WTC11 (cell line): ENCODE measurements around the gene TMPRSS6. TPM values are rescaled to one million over a fixed set of nuclear protein-coding genes. Genes with fewer than 3 reads are reported as not detected.

Experiments used
- ATAC-seq: fragments of 200-7000 bp; cut with Tn5 transposase; 2 replicates; pipeline ENCODE4 v1.10.0; 2021; ENCODE audit warnings: mild to moderate bottlenecking, moderate library complexity
- CTCF ChIA-PET: fragments of 300-600 bp; sonication (Branson Sonifier 250); formaldehyde crosslinking; loops from one replicate; lab custom pipeline; 2021; ENCODE audit warnings: antibody characterized with exemption; lab: Charles Lee
- POLR2A ChIA-PET: fragments of 350-600 bp; sonication (Branson Sonifier 250); formaldehyde crosslinking; loops from one replicate; lab custom pipeline; 2021; ENCODE audit warnings: antibody characterized with exemption; lab: Charles Lee
- DNase-seq: peaks from one replicate; pipeline ENCODE4 v3.0.0; 2021; ENCODE audit warnings: low spot score
- H3K27ac Mint-ChIP-seq: 2 replicates; pipeline ENCODE4 v1.8.0; 2021; ENCODE audit warnings: mixed read lengths
- H3K27me3 Mint-ChIP-seq: 2 replicates; pipeline ENCODE4 v1.8.0; 2021; ENCODE audit warnings: low read depth, mild to moderate bottlenecking, moderate library complexity, mixed read lengths
- H3K36me3 Mint-ChIP-seq: 2 replicates; pipeline ENCODE4 v1.8.0; 2021; ENCODE audit warnings: mixed read lengths
- H3K4me1 Mint-ChIP-seq: 2 replicates; pipeline ENCODE4 v1.8.0; 2022; ENCODE audit warnings: mixed read lengths
- H3K4me3 Mint-ChIP-seq: 2 replicates; pipeline ENCODE4 v1.8.0; 2021; ENCODE audit warnings: mild to moderate bottlenecking, moderate library complexity, mixed read lengths
- H3K9me3 Mint-ChIP-seq: 2 replicates; pipeline ENCODE4 v1.8.0; 2021; ENCODE audit warnings: mixed read lengths
- ATF1 ChIP-seq: sonication (generic); formaldehyde crosslinking; IDR thresholded peaks from 2 replicates; pipeline ENCODE4 v1.8.1; 2023; ENCODE audit warnings: mild to moderate bottlenecking, moderate library complexity, missing genetic modification reagents
- EMX1 ChIP-seq: fragments of 250-450 bp; sonication (Bioruptor Pico); IDR thresholded peaks from 2 replicates; pipeline ENCODE4 v1.8.0; 2021; ENCODE audit warnings: mild to moderate bottlenecking
- FOXK1 ChIP-seq: sonication (generic); formaldehyde crosslinking; IDR thresholded peaks from 2 replicates; pipeline ENCODE4 v1.8.0; 2022; ENCODE audit warnings: mild to moderate bottlenecking, moderate library complexity, missing genetic modification reagents
- GABPB1 ChIP-seq: sonication (generic); formaldehyde crosslinking; IDR thresholded peaks from 2 replicates; pipeline ENCODE4 v1.8.1; 2023; ENCODE audit warnings: mild to moderate bottlenecking, missing genetic modification reagents
- GTF2I ChIP-seq: fragments of 250-450 bp; sonication (Bioruptor Pico); conservative IDR thresholded peaks from 2 replicates; pipeline ENCODE4 v1.4.0; 2021; ENCODE audit warnings: mild to moderate bottlenecking
- KAT7 ChIP-seq: sonication (generic); formaldehyde crosslinking; IDR thresholded peaks from 2 replicates; pipeline ENCODE4 v1.8.1; 2023; ENCODE audit warnings: missing genetic modification reagents, mild to moderate bottlenecking, borderline replicate concordance
- MXD4 ChIP-seq: fragments of 250-450 bp; sonication (Bioruptor Pico); IDR thresholded peaks from 2 replicates; pipeline ENCODE4 v1.8.0; 2021; ENCODE audit warnings: mild to moderate bottlenecking, moderate library complexity, borderline replicate concordance
- NR2C2 ChIP-seq: sonication (generic); formaldehyde crosslinking; IDR thresholded peaks from 2 replicates; pipeline ENCODE4 v1.8.0; 2022; ENCODE audit warnings: mild to moderate bottlenecking, missing genetic modification reagents
- SMAD3 ChIP-seq: sonication (generic); formaldehyde crosslinking; IDR thresholded peaks from 2 replicates; pipeline ENCODE4 v1.8.0; 2022; ENCODE audit warnings: missing genetic modification reagents, mild to moderate bottlenecking, borderline replicate concordance
- SP1 ChIP-seq: sonication (generic); formaldehyde crosslinking; conservative IDR thresholded peaks from 2 replicates; pipeline ENCODE4 v1.8.1; 2022; ENCODE audit warnings: missing genetic modification reagents
- TCF7 ChIP-seq: sonication (generic); formaldehyde crosslinking; IDR thresholded peaks from 2 replicates; pipeline ENCODE4 v1.8.0; 2022; ENCODE audit warnings: mild to moderate bottlenecking, low read depth, missing genetic modification reagents, moderate library complexity
- ZBTB21 ChIP-seq: sonication (generic); formaldehyde crosslinking; IDR thresholded peaks from 2 replicates; pipeline ENCODE4 v1.8.1; 2023; ENCODE audit warnings: mild to moderate bottlenecking, missing genetic modification reagents, borderline replicate concordance
- ZNF121 ChIP-seq: sonication (generic); formaldehyde crosslinking; IDR thresholded peaks from 2 replicates; pipeline ENCODE4 v1.8.0; 2023; ENCODE audit warnings: missing genetic modification reagents
- ZNF138 ChIP-seq: sonication (generic); formaldehyde crosslinking; conservative IDR thresholded peaks from 2 replicates; pipeline ENCODE4 v1.8.1; 2022; ENCODE audit warnings: mild to moderate bottlenecking, moderate library complexity, missing genetic modification reagents
- ZNF232 ChIP-seq: sonication (generic); formaldehyde crosslinking; IDR thresholded peaks from 2 replicates; pipeline ENCODE4 v1.8.0; 2022; ENCODE audit warnings: mild to moderate bottlenecking, missing genetic modification reagents
- total RNA-seq: library from RNA; stranded (reverse); gene quantifications from 3 replicates; pipeline ENCODE4 v1.2.3, GENCODE V29; 2021
- TF ChIP-seq, protein P1 (sequence below): sonication (generic); formaldehyde crosslinking; IDR thresholded peaks from 2 replicates; pipeline ENCODE4 v1.8.1; 2023; ENCODE audit warnings: mild to moderate bottlenecking, missing genetic modification reagents
- TF ChIP-seq, protein P2 (sequence below): sonication (generic); formaldehyde crosslinking; IDR thresholded peaks from 2 replicates; pipeline ENCODE4 v1.8.0; 2022; ENCODE audit warnings: mild to moderate bottlenecking, missing genetic modification reagents
- TF ChIP-seq, protein P3 (sequence below): fragments of 250-450 bp; sonication (Bioruptor Pico); IDR thresholded peaks from 2 replicates; pipeline ENCODE4 v1.9.0; 2021; ENCODE audit warnings: mild to moderate bottlenecking
- TF ChIP-seq, protein P4 (sequence below): sonication (generic); formaldehyde crosslinking; IDR thresholded peaks from 2 replicates; pipeline ENCODE4 v1.8.1; 2022; ENCODE audit warnings: low read depth, mild to moderate bottlenecking, moderate library complexity, missing genetic modification reagents, borderline replicate concordance
- TF ChIP-seq, protein P5 (sequence below): sonication (generic); formaldehyde crosslinking; IDR thresholded peaks from 2 replicates; pipeline ENCODE4 v1.8.0; 2022; ENCODE audit warnings: mild to moderate bottlenecking, missing genetic modification reagents
- TF ChIP-seq, protein P6 (sequence below): fragments of 250-450 bp; sonication (Bioruptor Pico); IDR thresholded peaks from 2 replicates; pipeline ENCODE4 v1.9.0; 2021; ENCODE audit warnings: moderate library complexity, mild to moderate bottlenecking, inconsistent platforms, borderline replicate concordance
- TF ChIP-seq, protein P7 (sequence below): fragments of 200-600 bp; IDR thresholded peaks from 2 replicates; pipeline ENCODE4 v1.8.0; 2022; ENCODE audit warnings: antibody characterized with exemption

Gene TMPRSS6
- total RNA-seq, 1 experiment from 2014 or later: 0.11 TPM

DNA sequence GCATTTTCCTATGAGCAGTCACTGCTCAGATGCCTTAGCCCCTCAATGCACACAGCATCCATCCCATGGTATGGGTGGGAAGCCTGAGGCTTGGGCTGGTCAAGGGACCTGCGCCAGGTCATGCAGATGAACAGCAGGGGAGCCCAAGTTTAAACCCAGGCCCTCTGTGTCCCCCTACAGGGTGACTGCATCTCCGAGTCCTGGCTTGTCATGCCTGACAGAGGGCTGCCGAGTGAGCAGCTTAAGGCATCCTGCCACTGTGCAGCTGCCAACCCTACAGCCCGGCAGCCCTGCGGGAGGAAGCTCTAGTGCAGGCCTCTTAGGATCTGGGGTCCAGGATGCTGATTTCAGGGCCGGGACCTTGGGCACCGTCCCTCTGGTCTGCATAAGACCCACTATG is 30.2 kb upstream of the TMPRSS6 start (continued):
- TF ChIP-seq, protein P1, sequence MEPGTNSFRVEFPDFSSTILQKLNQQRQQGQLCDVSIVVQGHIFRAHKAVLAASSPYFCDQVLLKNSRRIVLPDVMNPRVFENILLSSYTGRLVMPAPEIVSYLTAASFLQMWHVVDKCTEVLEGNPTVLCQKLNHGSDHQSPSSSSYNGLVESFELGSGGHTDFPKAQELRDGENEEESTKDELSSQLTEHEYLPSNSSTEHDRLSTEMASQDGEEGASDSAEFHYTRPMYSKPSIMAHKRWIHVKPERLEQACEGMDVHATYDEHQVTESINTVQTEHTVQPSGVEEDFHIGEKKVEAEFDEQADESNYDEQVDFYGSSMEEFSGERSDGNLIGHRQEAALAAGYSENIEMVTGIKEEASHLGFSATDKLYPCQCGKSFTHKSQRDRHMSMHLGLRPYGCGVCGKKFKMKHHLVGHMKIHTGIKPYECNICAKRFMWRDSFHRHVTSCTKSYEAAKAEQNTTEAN (CRISPR knock-in tag): no peak

DNA sequence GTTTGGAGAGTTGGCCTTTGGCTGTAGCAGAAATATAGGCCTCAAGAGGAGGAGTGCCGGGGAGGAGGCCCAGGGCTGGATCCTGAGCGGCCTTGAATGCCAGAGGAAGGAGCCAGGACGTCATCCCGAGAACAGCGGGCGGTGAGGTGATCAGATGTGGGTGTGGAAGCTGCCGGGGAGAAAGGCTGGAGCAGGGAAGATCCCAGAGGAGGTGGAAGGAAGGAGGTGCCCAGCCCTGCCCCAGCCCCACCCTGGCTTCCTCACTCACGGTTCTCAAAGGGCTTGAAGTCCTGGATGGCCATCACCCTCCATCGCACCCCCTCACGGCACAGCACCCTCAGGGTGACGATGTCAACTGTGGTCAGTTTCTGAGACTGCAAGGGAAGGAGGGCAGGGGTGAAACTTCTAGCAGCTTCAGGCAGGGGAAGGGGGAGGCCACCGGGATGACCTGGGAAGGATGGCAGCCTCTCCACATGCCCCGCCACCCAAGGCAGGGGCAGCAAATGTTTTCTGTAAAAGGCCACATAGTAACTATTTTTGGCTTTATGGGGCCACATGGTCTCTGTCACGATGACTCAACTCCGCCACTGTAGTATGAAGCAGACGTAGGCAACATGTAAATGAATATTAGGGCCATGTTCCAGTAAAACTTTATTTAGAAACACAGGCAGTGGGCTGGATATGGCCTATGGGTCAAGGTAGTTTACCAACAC is 29.5 kb upstream of the TMPRSS6 start:
- no peaks in the 10 kb centered on the region for H3K9me3 Mint-ChIP-seq
- CTCF ChIA-PET: interaction anchor here (0.7 to 2.9 kb wide), 3 partner anchors 12 to 60 kb away, joined by 3 to 13 read pairs (median 9); no protein-coding TSS in a partner anchor
- TF ChIP-seq, protein P2, sequence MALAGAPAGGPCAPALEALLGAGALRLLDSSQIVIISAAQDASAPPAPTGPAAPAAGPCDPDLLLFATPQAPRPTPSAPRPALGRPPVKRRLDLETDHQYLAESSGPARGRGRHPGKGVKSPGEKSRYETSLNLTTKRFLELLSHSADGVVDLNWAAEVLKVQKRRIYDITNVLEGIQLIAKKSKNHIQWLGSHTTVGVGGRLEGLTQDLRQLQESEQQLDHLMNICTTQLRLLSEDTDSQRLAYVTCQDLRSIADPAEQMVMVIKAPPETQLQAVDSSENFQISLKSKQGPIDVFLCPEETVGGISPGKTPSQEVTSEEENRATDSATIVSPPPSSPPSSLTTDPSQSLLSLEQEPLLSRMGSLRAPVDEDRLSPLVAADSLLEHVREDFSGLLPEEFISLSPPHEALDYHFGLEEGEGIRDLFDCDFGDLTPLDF (CRISPR knock-in tag): no peak
- TF ChIP-seq GABPB1 (CRISPR knock-in tag) (no peak), GTF2I (no peak), ZBTB21 (CRISPR knock-in tag) (no peak), KAT7 (CRISPR knock-in tag) (no peak), ZNF232 (CRISPR knock-in tag) (no peak), ZNF121 (CRISPR knock-in tag) (no peak), MXD4 (CRISPR knock-in tag) (no peak), FOXK1 (CRISPR knock-in tag) (no peak)
- TF ChIP-seq, all 79 proteins: peak for 0
- POLR2A ChIA-PET: no interaction called here
- no peak for DNase-seq
- no peak overlapping the region for H3K27ac Mint-ChIP-seq
- no peak overlapping the region for H3K4me3 Mint-ChIP-seq
- no peaks in the 10 kb centered on the region for H3K36me3 Mint-ChIP-seq
- H3K27me3 Mint-ChIP-seq: no peaks in the 10 kb centered on the region
- no peak for ATAC-seq
- H3K4me1 Mint-ChIP-seq: no peaks in the 10 kb centered on the region

DNA sequence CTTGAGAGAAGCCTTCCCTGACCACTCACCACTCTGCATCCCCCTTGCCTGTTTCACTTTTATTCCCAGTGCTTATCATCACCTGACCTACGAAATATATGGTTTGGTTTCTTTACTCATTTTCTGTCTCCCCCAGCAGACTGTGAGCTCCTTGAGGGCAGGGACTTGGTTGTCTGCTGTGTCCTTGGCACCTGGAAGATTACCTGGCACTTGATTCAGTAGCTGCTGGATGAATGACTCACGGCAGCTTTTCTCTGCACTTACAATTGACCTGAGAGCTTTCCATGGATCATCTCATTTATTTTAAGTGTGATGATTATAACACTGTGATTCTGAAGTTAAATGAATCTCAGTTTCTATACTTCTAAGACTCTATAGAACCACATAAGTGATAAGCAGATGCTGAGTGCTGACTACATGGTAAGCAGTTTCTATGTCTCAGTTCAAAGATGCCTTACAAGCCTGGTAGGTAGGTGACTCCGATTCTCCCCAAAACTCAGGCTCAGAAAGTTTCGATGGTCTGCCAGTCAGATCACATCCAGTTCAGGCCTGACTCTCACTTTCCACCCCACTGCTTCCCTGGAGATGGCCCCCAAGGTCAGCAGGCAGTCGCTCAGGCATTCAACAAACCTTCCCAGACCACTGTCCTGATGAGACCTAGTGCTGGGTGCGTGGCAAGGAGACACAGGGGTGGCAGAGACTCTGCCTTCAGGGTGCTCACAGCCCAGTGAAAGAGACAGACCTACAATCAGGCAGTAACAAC is 28.6 kb upstream of the TMPRSS6 start:
- no peaks in the 10 kb centered on the region for H3K9me3 Mint-ChIP-seq
- H3K27ac Mint-ChIP-seq: no peak overlapping the region; the same call in 1 of the 2 replicates
- no peaks in the 10 kb centered on the region for H3K4me1 Mint-ChIP-seq
- TF ChIP-seq, protein P3, sequence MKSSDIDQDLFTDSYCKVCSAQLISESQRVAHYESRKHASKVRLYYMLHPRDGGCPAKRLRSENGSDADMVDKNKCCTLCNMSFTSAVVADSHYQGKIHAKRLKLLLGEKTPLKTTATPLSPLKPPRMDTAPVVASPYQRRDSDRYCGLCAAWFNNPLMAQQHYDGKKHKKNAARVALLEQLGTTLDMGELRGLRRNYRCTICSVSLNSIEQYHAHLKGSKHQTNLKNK (CRISPR knock-in tag): no peak
- TF ChIP-seq MXD4 (CRISPR knock-in tag): no peak
- no peak for TF ChIP-seq ATF1
- TF ChIP-seq, protein P4, sequence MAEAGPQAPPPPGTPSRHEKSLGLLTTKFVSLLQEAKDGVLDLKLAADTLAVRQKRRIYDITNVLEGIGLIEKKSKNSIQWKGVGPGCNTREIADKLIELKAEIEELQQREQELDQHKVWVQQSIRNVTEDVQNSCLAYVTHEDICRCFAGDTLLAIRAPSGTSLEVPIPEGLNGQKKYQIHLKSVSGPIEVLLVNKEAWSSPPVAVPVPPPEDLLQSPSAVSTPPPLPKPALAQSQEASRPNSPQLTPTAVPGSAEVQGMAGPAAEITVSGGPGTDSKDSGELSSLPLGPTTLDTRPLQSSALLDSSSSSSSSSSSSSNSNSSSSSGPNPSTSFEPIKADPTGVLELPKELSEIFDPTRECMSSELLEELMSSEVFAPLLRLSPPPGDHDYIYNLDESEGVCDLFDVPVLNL (CRISPR knock-in tag): no peak
- no peak for TF ChIP-seq FOXK1 (CRISPR knock-in tag)
- no peak for TF ChIP-seq NR2C2 (CRISPR knock-in tag)
- TF ChIP-seq GTF2I: no peak
- no peak for TF ChIP-seq ZNF138 (CRISPR knock-in tag)
- TF ChIP-seq TCF7 (CRISPR knock-in tag): no peak
- TF ChIP-seq SMAD3 (CRISPR knock-in tag): no peak
- TF ChIP-seq, protein P5, sequence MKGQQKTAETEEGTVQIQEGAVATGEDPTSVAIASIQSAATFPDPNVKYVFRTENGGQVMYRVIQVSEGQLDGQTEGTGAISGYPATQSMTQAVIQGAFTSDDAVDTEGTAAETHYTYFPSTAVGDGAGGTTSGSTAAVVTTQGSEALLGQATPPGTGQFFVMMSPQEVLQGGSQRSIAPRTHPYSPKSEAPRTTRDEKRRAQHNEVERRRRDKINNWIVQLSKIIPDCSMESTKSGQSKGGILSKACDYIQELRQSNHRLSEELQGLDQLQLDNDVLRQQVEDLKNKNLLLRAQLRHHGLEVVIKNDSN (CRISPR knock-in tag): no peak
- TF ChIP-seq, protein P6, sequence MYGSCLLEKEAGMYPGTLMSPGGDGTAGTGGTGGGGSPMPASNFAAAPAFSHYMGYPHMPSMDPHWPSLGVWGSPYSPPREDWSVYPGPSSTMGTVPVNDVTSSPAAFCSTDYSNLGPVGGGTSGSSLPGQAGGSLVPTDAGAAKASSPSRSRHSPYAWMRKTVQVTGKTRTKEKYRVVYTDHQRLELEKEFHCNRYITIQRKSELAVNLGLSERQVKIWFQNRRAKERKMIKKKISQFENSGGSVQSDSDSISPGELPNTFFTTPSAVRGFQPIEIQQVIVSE (CRISPR knock-in tag): no peak
- TF ChIP-seq, protein P7, sequence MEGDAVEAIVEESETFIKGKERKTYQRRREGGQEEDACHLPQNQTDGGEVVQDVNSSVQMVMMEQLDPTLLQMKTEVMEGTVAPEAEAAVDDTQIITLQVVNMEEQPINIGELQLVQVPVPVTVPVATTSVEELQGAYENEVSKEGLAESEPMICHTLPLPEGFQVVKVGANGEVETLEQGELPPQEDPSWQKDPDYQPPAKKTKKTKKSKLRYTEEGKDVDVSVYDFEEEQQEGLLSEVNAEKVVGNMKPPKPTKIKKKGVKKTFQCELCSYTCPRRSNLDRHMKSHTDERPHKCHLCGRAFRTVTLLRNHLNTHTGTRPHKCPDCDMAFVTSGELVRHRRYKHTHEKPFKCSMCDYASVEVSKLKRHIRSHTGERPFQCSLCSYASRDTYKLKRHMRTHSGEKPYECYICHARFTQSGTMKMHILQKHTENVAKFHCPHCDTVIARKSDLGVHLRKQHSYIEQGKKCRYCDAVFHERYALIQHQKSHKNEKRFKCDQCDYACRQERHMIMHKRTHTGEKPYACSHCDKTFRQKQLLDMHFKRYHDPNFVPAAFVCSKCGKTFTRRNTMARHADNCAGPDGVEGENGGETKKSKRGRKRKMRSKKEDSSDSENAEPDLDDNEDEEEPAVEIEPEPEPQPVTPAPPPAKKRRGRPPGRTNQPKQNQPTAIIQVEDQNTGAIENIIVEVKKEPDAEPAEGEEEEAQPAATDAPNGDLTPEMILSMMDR: no peak
- no peak for TF ChIP-seq SP1
- no peak for TF ChIP-seq EMX1 (CRISPR knock-in tag)
- TF ChIP-seq, protein P1 (CRISPR knock-in tag): no peak
- no peak overlapping the region for H3K4me3 Mint-ChIP-seq
- ATAC-seq: no peak
- CTCF ChIA-PET: interaction anchor here (2.1 kb wide), 1 partner anchor 11 kb away, joined by 14 read pairs; no protein-coding TSS in a partner anchor
- DNase-seq: no peak
- H3K36me3 Mint-ChIP-seq: no peaks in the 10 kb centered on the region
- POLR2A ChIA-PET: no interaction called here
- H3K27me3 Mint-ChIP-seq: no peaks in the 10 kb centered on the region
